ENCODE measurements around the gene ISG15. TPM values are rescaled to one million over a fixed set of nuclear protein-coding genes. Genes with fewer than 3 reads are reported as not detected.

Gene ISG15
- total RNA-seq, 2 experiments from 2014 or later = 16.6 to 18.7 TPM

GRCh38 chr1:1033731-1034438 lies 20.6 kb downstream of the ISG15 start:
- CTCF ChIA-PET = interaction anchor here (0.7 to 3.3 kb wide), 14 partner anchors 14 to 338 kb away, joined by 3 to 16 read pairs (median 4); partner anchors contain the start of gene ISG15

DNA sequence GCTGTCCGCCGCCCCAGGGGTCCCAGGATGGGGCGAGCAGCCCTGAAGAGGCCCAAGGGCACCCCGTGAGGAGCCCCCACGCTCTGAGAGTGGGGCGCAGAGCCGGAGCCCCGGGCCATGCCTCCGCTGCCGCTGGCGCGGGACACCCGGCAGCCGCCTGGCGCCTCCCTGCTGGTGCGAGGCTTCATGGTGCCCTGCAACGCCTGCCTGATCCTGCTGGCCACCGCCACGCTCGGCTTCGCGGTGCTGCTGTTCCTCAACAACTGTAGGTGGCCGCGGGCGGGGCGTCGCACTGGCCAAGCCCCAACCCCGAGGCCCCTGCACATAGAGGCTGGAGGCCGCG lies 21.1 kb downstream of the ISG15 start:
- ChIA-PET POLR2A (interaction anchor here (1.7 kb wide), 1 partner anchor 30 kb away, joined by 7 read pairs; no protein-coding TSS in a partner anchor), CTCF (interaction anchor here (0.7 to 3.3 kb wide), 3 partner anchors 16 to 337 kb away, joined by 3 to 15 read pairs (median 4); no protein-coding TSS in a partner anchor)

More at GRCh38 chr1:1033731-1034438, 20.6 kb downstream of the ISG15 start:
- POLR2A ChIA-PET = interaction anchor here (1.0 to 1.7 kb wide), 2 partner anchors 30 to 37 kb away, joined by 3 to 7 read pairs; no protein-coding TSS in a partner anchor

DNA sequence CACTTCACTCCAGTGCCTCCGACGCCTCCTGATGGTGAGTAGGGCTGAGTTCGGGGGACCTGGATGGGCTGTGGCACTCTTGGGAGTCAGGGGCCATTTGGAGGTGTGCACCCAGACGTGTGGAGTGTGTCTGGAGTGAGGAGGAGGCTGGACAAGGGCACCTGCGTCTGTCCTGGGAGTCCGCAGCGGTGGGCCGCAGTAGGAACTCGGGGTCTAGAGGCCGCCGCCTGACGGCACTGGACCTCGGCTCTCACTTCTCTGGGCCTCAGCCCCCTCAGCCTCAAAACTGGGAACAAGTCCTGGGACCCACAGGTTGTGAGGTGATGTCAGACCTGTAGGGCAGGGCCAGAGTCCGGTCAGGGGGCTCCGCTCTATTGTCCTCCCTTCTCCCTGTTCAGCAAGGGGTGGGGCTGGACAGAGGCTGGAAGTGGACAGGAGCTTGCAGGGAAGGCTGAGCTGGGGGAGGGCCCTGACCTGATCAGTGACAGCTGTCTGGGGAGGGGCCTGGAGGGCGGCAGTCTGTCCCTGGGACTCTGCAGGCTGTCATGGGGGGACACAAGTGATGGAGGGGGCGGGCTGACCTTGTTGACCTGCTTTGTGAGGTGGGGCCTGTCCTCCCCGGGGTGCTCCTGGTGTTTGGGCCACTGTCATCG lies 22.1 kb downstream of the ISG15 start:
- CTCF ChIA-PET = interaction anchor here (1.3 kb wide), 1 partner anchor 17 kb away, joined by 3 read pairs; no protein-coding TSS in a partner anchor
- POLR2A ChIA-PET = no interaction called here

DNA sequence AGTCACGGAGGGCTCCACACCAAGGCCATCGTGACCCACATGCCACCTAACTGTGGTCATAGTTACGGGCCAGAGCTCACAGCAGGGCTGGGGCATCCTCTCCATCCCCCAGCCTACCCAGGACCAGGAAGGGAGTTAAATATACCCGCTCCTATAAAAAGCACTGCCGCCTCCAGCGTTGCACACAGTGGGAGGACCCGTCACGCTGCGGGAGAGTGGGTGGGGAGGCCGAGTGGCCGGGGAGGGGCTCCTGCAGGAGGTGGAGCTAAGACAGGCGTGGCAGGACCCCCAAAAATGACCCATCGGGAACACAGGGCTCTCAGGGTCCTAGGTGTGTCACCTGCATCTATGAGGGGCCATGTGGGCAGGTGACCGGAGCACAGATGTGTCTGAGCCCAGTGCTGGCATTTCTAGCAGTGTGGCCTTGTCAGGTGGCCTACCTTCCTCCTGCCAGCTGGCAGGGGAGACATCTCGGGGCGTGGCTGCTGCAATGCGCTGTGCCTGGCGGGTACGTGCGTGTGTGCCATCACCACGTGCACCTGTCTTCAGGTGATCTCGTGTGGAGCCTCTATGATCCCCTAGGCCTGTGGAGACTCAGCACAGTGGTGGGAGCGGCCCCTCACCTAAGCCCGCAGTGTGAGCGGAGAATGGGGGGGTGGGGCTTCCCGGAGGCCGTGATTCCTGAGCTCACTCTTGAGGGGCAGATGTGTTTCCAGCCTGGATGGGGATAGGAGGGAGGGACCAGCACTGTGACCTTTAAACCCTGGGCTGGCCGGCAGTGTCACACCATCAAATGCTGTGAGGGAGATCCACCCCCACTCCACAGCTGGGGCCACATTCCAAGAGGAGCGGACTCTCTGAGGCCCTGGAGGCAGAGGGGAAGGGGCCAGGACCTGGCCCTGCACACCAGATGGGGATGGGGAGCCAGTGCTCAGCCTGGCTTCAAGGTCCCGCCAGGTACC lies 24.4 kb downstream of the ISG15 start:
- POLR2A ChIA-PET = no interaction called here
- CTCF ChIA-PET = interaction anchor here (1.3 to 4.0 kb wide), 3 partner anchors 15 to 26 kb away, joined by 3 to 32 read pairs (median 5); no protein-coding TSS in a partner anchor

DNA sequence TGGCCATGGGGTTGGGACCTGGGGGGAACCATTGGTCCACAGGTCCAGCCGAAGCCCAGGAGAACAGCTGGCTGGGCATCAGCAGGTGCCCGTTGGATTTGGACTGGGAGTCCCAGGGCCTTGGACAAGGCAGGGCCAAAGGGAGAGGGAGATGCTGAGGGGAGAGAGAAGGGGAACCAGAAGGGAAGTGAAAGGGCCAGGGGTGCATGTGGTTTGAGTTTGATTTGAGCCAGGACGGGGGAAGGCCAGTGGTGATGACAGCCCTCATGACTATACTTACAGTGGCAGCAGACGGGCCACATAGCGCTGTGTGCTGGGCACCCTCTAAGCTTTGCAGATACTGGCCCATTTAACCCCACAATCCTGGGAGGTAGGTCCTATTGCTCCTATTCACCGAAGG lies 25.4 kb downstream of the ISG15 start:
- ChIA-PET POLR2A (interaction anchor here (2.8 kb wide), 1 partner anchor 25 kb away, joined by 18 read pairs; no protein-coding TSS in a partner anchor), CTCF (interaction anchor here (1.3 to 4.0 kb wide), 2 partner anchors 17 to 24 kb away, joined by 3 to 32 read pairs; no protein-coding TSS in a partner anchor)

- POLR2A ChIA-PET = interaction anchor here (1.1 to 2.8 kb wide), 2 partner anchors 20 to 24 kb away, joined by 3 to 18 read pairs; no protein-coding TSS in a partner anchor
- CTCF ChIA-PET = interaction anchor here (1.3 to 4.0 kb wide), 5 partner anchors 17 to 26 kb away, joined by 3 to 32 read pairs (median 6); partner anchors contain the start of gene ISG15
These were observed 26.0 kb downstream of the ISG15 start for GRCh38 chr1:1039145-1039910.

- ChIA-PET POLR2A (interaction anchor here (1.1 to 2.8 kb wide), 2 partner anchors 19 to 23 kb away, joined by 3 to 18 read pairs; no protein-coding TSS in a partner anchor), CTCF (interaction anchor here (2.2 to 4.0 kb wide), 4 partner anchors 21 to 27 kb away, joined by 6 to 32 read pairs (median 8); partner anchors contain the start of gene ISG15)
These were observed 27.0 kb downstream of the ISG15 start for GRCh38 chr1:1040004-1040991.

GRCh38 chr1:1041092-1041523 lies 27.8 kb downstream of the ISG15 start:
- POLR2A ChIA-PET = interaction anchor here (2.8 kb wide), 1 partner anchor 23 kb away, joined by 18 read pairs; no protein-coding TSS in a partner anchor
- CTCF ChIA-PET = interaction anchor here (2.2 to 4.0 kb wide), 4 partner anchors 22 to 28 kb away, joined by 6 to 32 read pairs (median 8); partner anchors contain the start of gene ISG15

DNA sequence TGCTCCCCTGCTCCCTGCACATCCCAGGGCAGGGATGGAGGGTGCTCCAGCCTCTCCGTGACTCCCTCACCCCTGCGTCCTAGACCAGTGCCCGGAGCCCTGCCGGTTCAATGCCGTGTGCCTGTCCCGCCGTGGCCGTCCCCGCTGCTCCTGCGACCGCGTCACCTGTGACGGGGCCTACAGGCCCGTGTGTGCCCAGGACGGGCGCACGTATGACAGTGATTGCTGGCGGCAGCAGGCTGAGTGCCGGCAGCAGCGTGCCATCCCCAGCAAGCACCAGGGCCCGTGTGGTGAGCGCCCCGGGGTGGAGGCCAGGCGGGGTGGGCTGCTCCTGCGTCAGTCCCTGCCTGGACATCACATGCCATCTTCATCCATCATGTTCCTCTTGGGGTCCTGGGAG lies 28.6 kb downstream of the ISG15 start:
- CTCF ChIA-PET = interaction anchor here (2.2 to 4.0 kb wide), 2 partner anchors 21 to 23 kb away, joined by 6 to 32 read pairs; no protein-coding TSS in a partner anchor
- POLR2A ChIA-PET = interaction anchor here (2.8 kb wide), 1 partner anchor 22 kb away, joined by 18 read pairs; no protein-coding TSS in a partner anchor

DNA sequence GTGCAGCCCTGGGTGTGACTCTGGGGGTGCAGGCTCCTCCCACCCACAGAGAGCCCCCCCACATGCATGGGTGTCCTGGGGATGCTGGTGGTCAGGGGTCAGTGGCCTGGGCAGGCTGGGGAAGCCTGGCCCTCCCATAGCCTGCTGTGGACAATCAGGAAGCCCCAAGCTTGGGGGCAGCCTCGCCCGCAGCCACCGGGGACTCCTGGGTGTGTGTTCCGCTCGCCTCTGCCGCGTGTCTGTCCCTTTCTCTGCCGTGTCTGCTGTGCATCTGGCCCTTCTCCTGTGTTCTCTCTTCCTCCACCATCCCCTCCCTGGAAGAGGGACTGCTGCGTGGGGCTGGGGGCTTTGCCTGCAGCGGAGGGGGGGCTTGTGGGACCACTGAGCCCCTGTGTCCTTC lies 29.5 kb downstream of the ISG15 start:
- CTCF ChIA-PET = no interaction called here
- POLR2A ChIA-PET = no interaction called here

GRCh38 chr1:1043411-1043810 lies 30.1 kb downstream of the ISG15 start:
- ChIA-PET POLR2A (no interaction called here), CTCF (interaction anchor here (0.7 kb wide), 1 partner anchor 45 kb away, joined by 3 read pairs; no protein-coding TSS in a partner anchor)

GRCh38 chr1:1043921-1044320 lies 30.6 kb downstream of the ISG15 start:
- CTCF ChIA-PET = interaction anchor here (0.7 kb wide), 1 partner anchor 46 kb away, joined by 3 read pairs; no protein-coding TSS in a partner anchor
- POLR2A ChIA-PET = no interaction called here

GRCh38 chr1:1044455-1045078 lies 31.3 kb downstream of the ISG15 start:
- POLR2A ChIA-PET = no interaction called here

DNA sequence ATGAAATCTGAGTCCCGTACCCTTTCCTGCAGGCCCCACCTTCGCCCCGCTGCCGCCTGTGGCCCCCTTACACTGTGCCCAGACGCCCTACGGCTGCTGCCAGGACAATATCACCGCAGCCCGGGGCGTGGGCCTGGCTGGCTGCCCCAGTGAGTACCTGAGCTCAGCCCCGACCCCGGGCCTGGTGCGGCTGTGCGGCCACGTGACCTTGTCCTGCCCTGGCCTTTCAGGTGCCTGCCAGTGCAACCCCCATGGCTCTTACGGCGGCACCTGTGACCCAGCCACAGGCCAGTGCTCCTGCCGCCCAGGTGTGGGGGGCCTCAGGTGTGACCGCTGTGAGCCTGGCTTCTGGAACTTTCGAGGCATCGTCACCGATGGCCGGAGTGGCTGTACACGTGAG lies 31.8 kb downstream of the ISG15 start:
- ChIA-PET POLR2A (no interaction called here), CTCF (interaction anchor here (1.4 kb wide), 1 partner anchor 15 kb away, joined by 4 read pairs; no protein-coding TSS in a partner anchor)

More at GRCh38 chr1:1044455-1045078, 31.3 kb downstream of the ISG15 start:
- CTCF ChIA-PET = interaction anchor here (1.4 kb wide), 1 partner anchor 16 kb away, joined by 4 read pairs; no protein-coding TSS in a partner anchor

GRCh38 chr1:1046243-1046642 lies 32.9 kb downstream of the ISG15 start:
- CTCF ChIA-PET = no interaction called here
- POLR2A ChIA-PET = no interaction called here

GRCh38 chr1:1046767-1047166 lies 33.5 kb downstream of the ISG15 start:
- POLR2A ChIA-PET = no interaction called here
- CTCF ChIA-PET = no interaction called here

Data from activated CD8-positive, alpha-beta memory T cell treated with anti-CD3 and anti-CD28 coated beads for 36 hours (primary cell).